DMS114 treated with DMSO at 0.1 percent for 48 hours (cell line): ENCODE data around the gene KLHL41.
A peak's percentile ranks its signal among the peaks of the same experiment; 100 is the strongest.
"Not testable (repeated sequence)": the region's sequence is repeated elsewhere in the genome, so short reads cannot be mapped to it uniquely, and the experiment has no call there.

Experiments
- DNase-seq: peaks from one replicate; lab custom pipeline; 2025; ENCODE audit not compliant: unreplicated experiment; lab: John Stamatoyannopoulos, UW

The KLHL41 gene

DNA sequence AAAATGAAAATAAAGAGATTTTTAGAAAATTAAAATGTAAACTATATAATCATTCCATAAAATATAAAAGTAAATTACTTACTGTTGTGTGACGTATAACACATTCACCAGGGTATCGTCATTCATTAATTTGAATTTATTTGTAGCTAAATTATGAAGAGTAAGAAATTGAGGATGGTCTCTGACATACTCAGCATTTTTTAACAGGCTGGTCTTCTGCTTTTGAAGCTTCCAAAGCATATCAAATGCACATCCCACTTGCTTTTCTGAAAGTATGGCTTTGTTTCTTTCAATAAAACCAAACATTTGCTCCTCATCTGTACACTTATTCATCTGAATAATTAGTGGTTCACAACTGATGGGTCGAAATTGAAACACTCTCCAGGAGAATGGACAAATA lies 62.1 kb downstream of the KLHL41 start:
- DNase-seq, result no peak

DNA sequence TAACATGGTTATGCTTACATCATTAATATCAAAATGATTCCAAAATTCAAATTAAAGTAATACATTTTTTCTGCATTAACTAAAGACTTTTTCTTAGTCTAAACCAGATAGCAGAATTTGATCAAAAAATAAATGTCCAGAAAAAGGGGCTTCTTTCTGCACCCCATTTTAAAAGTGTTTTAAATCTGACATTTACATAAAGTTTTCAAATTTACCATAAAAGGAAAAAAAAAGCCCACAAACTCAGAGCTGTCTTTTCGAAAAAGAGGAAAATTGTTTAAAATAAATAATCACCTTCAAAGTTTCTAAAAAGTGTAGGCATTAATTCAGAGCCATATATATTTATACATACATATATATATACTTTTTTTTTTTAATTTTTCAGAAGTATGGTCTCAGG lies 62.7 kb downstream of the KLHL41 start:
- no peak for DNase-seq

DNA sequence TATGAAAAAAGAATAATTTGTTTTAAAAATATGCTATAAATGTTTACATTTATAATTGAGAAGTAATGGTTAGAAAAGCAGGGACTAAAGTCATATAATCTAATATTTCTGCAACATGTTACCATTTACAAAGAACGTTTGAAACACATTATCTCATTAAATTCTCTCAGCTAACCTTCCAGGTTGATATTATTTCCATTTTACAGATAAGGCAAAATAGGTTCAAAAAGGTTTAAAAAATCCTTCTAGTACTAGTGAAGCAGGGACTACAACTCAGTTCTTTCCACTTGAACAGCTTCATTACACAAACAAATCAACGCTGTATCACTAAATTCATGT lies 63.3 kb downstream of the KLHL41 start:
- no peak for DNase-seq

DNA sequence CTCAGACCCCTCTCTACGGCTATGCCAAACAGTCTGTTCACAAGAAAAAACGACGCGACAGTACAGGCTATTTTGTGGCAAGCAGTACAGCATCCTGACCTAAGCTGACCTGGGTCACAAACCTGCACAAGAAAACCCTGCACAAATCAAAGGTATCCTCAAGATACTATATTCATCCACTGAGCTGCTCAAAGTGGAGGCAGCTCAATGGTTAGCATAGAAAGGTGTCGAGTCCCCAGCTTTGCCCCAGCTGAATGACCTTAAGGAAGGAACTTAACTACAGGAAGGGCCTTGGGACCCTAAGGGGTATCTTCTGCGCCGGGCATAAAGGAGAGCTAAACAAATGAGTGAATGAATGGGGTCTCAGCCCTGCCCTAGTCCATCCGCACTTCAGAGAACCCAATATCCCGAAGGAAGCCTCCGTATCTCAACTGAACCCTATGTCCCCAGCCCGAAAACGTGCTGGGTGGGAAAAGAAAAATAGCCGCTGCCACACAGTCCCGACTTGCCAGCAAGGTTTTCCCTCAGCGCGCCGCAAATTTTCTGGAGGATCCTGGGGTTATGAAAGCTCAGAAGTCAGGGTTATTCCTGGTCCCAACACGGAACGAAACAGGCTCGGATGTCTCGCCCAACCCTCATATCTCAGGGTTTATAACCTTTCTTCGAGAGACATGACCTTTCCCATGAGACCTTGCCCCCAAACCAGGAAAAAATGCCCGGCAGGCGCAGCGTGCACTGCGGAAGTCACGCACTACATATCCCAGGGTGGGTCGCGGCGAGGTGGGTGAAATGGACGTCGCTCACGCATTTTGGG lies 63.9 kb downstream of the KLHL41 start, which contains the start of gene FASTKD1:
Gene FASTKD1, minus strand, starts transcription at position 706 of the 814 bp plus-strand sequence. CDS start 1,836 bp downstream, outside the sequence.
- peak; percentile 81 for DNase-seq

DNA sequence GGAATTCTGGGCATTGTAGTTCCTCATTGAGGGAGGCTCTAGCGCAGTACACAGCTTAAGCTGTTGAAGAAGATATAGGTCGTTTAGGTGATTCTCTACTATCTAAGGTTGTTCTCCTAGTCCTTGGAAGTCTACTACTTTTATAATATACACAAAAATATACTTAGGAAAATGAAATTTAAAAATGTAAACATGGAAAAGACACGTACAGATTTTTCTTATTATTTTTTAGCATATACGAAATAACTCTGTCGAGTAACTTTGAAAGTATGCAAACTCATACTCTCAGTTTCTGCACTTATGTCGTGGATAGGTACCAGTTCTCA lies 64.4 kb downstream of the KLHL41 start:
- DNase-seq, result no peak

DNA sequence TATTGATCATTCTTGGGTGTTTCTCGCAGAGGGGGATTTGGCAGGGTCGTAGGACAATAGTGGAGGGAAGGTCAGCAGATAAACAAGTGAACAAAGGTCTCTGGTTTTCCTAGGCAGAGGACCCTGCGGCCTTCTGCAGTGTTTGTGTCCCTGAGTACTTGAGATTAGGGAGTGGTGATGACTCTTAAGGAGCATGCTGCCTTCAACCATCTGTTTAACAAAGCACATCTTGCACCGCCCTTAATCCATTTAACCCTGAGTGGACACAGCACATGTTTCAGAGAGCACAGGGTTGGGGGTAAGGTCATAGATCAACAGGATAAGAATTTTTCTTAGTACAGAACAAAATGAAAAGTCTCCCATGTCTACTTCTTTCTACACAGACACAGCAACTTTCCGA lies 65.0 kb downstream of the KLHL41 start:
- not testable (repeated sequence) for DNase-seq

DNA sequence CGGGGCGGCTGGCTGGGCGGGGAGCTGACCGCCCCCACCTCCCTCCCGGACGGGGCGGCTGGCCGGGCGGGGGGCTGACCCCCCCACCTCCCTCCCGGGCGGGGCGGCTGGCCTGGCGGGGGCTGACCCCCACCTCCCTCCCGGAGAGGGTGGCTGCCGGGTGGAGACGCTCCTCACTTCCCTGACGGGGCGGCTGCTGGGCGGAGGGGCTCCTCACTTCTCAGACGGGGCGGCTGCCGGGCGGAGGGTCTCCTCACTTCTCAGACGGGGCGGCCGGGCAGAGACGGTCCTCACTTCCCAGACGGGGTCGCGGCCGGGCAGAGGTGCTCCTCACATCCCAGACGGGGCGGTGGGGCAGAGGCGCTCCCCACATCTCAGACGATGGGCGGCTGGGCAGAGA lies 65.8 kb downstream of the KLHL41 start:
- DNase-seq, result not testable (repeated sequence)
